ENCODE data around the gene OSBPL5. TPM values are rescaled to one million over a fixed set of nuclear protein-coding genes. Genes with fewer than 3 reads are reported as not detected.

Gene OSBPL5
- total RNA-seq, 1 experiment from 2014 or later, result 16.1 TPM

- no peak overlapping the region for H3K14ac ChIP-seq (ENCODE audit: insufficient read depth, low read length)
- no peak overlapping the region for H3K18ac ChIP-seq (ENCODE audit: insufficient read length, low read depth, low read length)
- H3K9me3 ChIP-seq (ENCODE audit: control insufficient read depth, low read depth, low read length), result no peaks in the 10 kb centered on the region
- H3K9ac ChIP-seq (ENCODE audit: extremely low read depth, insufficient read length, low read length), result no peak overlapping the region
- no peak overlapping the region for H3K4me3 Mint-ChIP-seq
- no peak overlapping the region for H2BK5ac ChIP-seq (ENCODE audit: insufficient read length, low read length)
- no peak overlapping the region for H2BK15ac ChIP-seq (ENCODE audit: low read depth, low read length)
- H4K91ac ChIP-seq (ENCODE audit: insufficient read length, low read depth, low read length), result no peak overlapping the region
- H4K8ac ChIP-seq (replicated peaks; ENCODE audit: insufficient read length, low read depth, low read length), result no peak overlapping the region
- no peak overlapping the region for H3T11ph ChIP-seq (ENCODE audit: low read length)
- peaks cover 0 to 4% (median 2%) of the 10 kb centered on the region in 3 experiments; a peak in 3 of 7 replicates for H3K36me3 Mint-ChIP-seq (ENCODE audit: insufficient read depth in 1 of 3, low read depth in 3 of 3)
- peaks cover 17 to 20% of the 10 kb centered on the region in 2 experiments; a peak in 3 of 4 replicates for H3K4me1 Mint-ChIP-seq
- no peaks in the 10 kb centered on the region for H3K9me3 Mint-ChIP-seq
- H3K4me2 ChIP-seq (ENCODE audit: insufficient read depth, insufficient read length, low read length), result no peak overlapping the region
- H3K27me3 Mint-ChIP-seq (ENCODE audit: low read depth), result no peaks in the 10 kb centered on the region
- H2BK12ac ChIP-seq (ENCODE audit: insufficient read length, low read depth, low read length), result no peak overlapping the region
- no peak overlapping the region for H2BK20ac ChIP-seq (ENCODE audit: low read depth, low read length, poor library complexity, severe bottlenecking)
- H3K23ac ChIP-seq (ENCODE audit: insufficient read length, low read depth, low read length), result no peak overlapping the region
- H3K79me1 ChIP-seq (ENCODE audit: insufficient read depth, low read depth, low read length, poor library complexity, severe bottlenecking), result no peaks in the 10 kb centered on the region
- TF ChIP-seq CTCF (conservative IDR thresholded peaks at IDR 0.05), result no peak
- no CpG with 5 or more reads among the region's 17 CpGs for WGBS (ENCODE audit: extremely low coverage, insufficient read length, low lambda C conversion rate)
- no peak overlapping the region for H2AFZ ChIP-seq (ENCODE audit: low read length)
- no peak overlapping the region for H2BK120ac ChIP-seq (ENCODE audit: low read depth, low read length, poor library complexity, severe bottlenecking)
- no peaks in the 10 kb centered on the region; the same call in 1 of the 2 replicates for H3K4me1 ChIP-seq (ENCODE audit: insufficient read depth, low read length)
- peak overlapping the region in 1 of 3 experiments; percentile 68; a peak in 1 of 7 replicates for H3K27ac Mint-ChIP-seq
- no peak overlapping the region for H2AK5ac ChIP-seq (ENCODE audit: insufficient read length, low read length)
- H3K4ac ChIP-seq (ENCODE audit: low read depth, low read length), result no peak overlapping the region
- no peaks in the 10 kb centered on the region for H3K79me2 ChIP-seq (ENCODE audit: insufficient read depth, low read length)
- H3K27me3 ChIP-seq (ENCODE audit: insufficient read depth, low read length), result no peaks in the 10 kb centered on the region
- no peaks in the 10 kb centered on the region for H3K23me2 ChIP-seq (ENCODE audit: insufficient read length, low read depth, low read length, poor library complexity, severe bottlenecking)
- DNase-seq, result no peak
- H3K27ac ChIP-seq (ENCODE audit: insufficient read length, low read depth, low read length), result no peak overlapping the region
- no peak overlapping the region for H3K56ac ChIP-seq (ENCODE audit: insufficient read length, low read depth, low read length)
- no peak overlapping the region for H4K5ac ChIP-seq (ENCODE audit: insufficient read length, low read depth, low read length)
- H4K20me1 ChIP-seq (ENCODE audit: control insufficient read depth, insufficient read depth, insufficient read length), result peaks cover 4% of the 10 kb centered on the region
Measured at GRCh38 chr11:3147257-3147619, 17.9 kb downstream of the OSBPL5 start.
